IPS-18c (cell line): ENCODE results near the gene VNN1.
"Not testable (repeated sequence)": the region's sequence is repeated elsewhere in the genome, so short reads cannot be mapped to it uniquely, and the experiment has no call there.

Source experiments
- H3K4me3 ChIP-seq: 2 replicates; pipeline ENCODE4 v1.7.0; 2013; ENCODE audit warnings: low read depth, mild to moderate bottlenecking, low read length, moderate library complexity; ENCODE audit not compliant: insufficient read depth
- H3K9me3 ChIP-seq: one replicate; pipeline ENCODE4 v1.6.1; 2013; ENCODE audit warnings: mild to moderate bottlenecking, low read length, moderate library complexity; ENCODE audit not compliant: control insufficient read depth, insufficient read depth

VNN1 gene

DNA sequence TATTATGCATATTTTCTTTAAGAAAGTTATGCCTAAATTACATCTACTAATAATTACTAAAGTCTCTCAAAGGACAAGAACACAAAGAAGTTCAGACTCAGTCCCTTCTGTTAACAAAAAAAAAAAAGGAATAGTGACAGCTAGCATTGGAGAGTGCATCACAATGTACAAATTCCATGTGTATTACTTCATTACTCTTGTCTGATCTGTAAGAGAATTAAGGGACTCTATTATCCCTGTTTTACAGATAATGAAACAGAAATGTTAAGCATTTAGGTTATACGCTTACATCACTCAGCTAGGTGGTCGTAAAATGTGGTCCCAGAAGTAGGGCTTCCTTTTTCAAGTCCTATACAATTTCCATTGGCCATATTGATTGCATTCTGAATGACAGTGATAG is 17.2 kb upstream of the VNN1 start:
- H3K9me3 ChIP-seq: no peaks in the 10 kb centered on the region
- H3K4me3 ChIP-seq: no peak overlapping the region

DNA sequence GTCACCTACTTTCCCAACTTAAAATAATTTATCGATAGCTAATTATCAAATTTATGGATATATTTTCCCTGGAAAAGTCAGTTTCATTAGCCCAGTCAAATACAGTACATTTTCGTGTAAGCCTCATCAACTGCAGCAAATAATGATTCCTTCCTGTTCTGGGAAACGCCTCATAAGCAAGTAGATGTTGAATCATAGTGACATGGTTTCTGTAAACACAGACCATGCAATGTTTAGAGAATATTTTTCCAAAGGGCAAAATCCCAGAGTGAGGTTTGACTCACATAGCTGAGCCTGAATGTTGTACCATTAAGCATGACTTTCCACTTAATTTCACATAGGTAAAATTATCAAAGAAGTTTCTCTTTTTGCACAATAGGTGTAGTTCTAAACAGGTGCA is 16.7 kb upstream of the VNN1 start:
- Histone ChIP-seq H3K4me3 (no peak overlapping the region), H3K9me3 (no peaks in the 10 kb centered on the region)

DNA sequence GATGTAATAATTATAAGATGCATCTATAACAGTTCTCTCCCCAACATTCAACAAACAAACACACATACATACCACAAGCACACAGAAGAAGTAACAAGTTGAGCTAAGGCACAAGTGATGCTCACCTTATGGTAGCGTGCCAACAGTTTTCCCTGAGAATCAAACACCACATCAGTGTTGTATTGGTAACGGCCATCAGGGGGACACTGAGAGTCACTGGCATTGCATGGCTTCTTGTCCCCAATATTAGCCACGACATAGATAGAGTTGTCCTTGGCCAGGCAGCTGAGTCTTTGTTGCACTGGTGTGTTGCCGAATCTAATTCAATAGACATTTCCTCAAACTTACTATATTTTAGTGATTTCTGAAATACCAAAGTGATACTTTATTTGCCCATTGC is 14.8 kb upstream of the VNN1 start:
- H3K9me3 ChIP-seq: no peaks in the 10 kb centered on the region
- no peak overlapping the region for H3K4me3 ChIP-seq

DNA sequence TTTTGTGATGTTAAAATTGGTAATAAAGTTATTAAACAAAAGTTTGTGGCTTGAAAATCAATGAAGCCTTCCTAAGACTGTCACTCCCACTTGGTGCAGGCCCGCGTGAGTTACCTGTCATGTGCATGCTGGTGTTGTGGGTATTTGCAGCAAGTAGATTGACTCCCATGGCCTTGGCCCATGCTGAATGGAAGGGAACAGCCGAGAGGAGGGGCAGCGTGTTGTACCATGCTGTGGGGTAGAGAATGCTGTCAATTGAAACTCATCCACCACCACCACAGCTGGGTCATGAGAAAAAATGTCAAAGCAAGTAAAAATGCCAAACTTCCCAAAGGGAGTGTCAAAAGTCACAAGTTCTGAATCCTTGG is 12.7 kb upstream of the VNN1 start:
- Histone ChIP-seq H3K9me3 (no peaks in the 10 kb centered on the region), H3K4me3 (no peak overlapping the region)

GRCh38 chr6:132725947-132726607 is 12.2 kb upstream of the VNN1 start:
- Histone ChIP-seq H3K4me3 (no peak overlapping the region), H3K9me3 (no peaks in the 10 kb centered on the region)

DNA sequence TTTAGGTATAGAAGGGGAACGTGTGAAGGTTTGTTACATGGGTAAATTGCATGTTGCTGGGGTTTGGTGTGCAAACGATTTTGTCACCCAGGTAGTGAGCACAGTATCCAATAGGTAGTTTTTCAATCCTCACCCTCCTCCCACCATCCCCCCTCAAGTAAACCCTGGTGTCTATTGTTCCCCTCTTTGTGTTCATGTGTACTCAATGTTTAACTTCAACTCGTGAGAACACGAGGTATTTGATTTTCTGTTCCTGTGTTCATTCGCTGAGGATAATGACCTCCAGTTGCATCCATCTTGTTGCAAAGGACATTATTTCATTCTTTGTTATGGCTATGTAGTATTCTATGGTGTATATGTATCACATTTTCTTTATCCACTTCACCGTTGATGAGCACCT is 11.6 kb upstream of the VNN1 start:
- no peak overlapping the region for H3K4me3 ChIP-seq
- no peaks in the 10 kb centered on the region for H3K9me3 ChIP-seq

- H3K9me3 ChIP-seq: no peaks in the 10 kb centered on the region
- no peak overlapping the region for H3K4me3 ChIP-seq
These were observed 6.0 kb upstream of the VNN1 start for GRCh38 chr6:132719736-132720448.

DNA sequence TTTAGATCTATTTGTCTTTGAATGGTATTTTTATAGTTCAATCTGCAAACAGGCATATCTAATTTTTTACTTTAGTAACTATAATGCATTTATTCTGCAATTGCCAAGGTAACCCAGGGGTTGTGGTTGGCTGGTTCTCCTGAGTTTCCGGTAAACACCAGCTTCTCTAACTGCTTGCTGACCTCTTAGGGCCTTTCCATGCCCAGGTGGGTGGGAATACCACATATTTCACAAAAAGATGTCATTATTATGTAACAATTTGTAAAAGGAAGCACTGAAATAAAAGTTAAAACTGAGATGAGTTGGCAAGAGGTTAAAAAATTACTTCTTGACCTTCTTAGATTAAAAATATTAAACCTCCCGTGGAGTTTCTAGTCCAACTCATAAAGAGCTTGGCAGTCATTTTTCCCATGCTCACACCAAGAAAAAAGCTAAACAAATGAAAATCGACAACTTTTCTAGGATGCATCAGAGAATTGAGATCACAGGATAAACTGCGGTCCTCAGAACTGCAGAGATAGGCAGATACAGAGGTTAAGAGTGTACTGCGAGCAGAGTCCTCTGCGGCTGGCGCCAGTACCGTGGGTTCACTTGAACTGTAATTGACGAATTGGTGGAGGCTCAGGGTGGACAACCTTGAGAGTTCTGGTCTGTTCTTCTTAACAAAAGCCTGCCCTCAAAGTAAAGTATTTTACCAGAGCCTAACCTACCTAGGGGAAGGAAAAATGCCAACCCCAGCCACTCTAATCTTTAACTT is 2.2 kb upstream of the VNN1 start:
- Histone ChIP-seq H3K4me3 (no peak overlapping the region), H3K9me3 (no peaks in the 10 kb centered on the region)

DNA sequence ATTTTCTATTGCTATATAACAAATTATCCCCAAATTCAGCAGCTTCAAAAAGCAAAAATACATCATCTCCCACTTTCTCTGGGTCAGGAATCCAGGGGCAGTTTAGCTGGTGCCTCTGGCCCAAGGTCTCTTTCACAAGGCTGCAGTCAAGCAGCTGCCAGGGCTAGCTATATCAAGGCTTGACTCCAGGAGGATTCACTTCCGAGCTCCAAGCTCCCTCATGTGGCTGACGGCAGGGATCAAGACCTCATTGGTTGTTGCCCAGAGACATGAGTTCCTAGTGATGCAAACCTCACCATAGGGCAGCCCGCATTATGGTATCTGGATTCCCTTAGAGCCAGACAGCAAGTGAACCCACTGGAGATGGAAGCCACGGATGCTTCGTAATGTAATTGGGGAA is 1.3 kb upstream of the VNN1 start:
- H3K4me3 ChIP-seq: no peak overlapping the region
- H3K9me3 ChIP-seq: no peaks in the 10 kb centered on the region

DNA sequence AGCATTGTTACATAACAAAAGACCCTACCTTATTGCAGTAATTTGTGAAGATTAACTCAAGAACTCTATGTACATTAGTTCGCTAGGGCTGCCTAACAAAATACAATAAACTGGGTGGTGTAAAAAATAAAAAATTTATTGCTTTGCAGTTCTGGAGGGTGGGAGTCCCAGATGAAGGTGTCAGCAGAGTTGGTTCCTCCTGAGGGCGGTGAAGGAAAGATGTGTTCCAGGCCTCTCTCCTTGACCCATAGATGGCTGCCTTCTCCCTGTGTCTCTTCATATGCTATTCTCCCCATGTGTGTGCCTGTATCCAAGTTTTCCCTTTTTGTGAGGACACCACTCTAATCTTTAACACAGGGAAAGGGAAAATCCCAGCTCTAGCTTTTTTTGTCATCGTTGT is 305 bp upstream of the VNN1 start:
- Histone ChIP-seq H3K9me3 (no peaks in the 10 kb centered on the region), H3K4me3 (no peak overlapping the region)

DNA sequence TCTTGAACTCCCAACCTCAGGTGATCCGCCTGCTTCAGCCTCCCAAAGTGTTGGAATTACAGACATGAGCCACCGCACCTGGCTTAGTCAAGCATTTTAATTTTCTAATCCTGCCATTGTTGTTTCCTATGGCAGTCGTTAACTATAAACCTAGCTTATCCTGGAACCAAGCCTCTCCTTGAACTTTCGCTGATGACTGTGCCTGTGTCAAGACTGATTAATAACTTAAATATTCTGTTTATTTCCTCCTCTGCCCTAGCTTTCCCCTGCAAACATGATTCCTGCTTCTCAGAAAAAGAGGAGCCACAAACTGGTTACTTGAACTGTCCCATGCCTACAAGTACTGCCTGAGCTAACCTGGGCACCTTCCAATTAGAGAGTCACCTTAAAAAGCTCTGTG is 1.5 kb downstream of the VNN1 start:
- H3K9me3 ChIP-seq: no peaks in the 10 kb centered on the region
- H3K4me3 ChIP-seq: no peak overlapping the region

GRCh38 chr6:132708771-132709170 is 5.1 kb downstream of the VNN1 start:
- Histone ChIP-seq H3K4me3 (no peak overlapping the region), H3K9me3 (no peaks in the 10 kb centered on the region)

- Histone ChIP-seq H3K4me3 (no peak overlapping the region), H3K9me3 (no peaks in the 10 kb centered on the region)
These were observed 5.9 kb downstream of the VNN1 start for GRCh38 chr6:132708002-132708401.

DNA sequence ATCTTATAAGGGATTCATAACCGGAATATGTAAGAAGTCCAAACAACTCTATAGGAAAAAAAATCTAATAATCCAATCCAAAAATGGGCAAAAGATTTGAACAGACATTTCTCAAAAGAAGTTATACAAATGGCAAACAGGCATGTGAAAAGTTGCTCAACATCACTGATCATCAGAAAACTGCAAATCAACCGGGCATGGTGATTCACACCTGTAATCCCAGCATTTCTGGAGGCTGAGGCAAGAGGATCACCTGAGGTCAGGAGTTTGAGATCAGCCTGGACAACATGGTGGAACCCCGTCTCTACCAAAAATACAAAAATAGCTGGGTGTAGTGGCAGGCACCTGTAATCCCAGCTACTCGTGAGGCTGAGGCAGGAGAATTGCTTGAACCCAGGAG is 7.1 kb downstream of the VNN1 start:
- H3K9me3 ChIP-seq, H3K4me3 ChIP-seq: not testable (repeated sequence)

DNA sequence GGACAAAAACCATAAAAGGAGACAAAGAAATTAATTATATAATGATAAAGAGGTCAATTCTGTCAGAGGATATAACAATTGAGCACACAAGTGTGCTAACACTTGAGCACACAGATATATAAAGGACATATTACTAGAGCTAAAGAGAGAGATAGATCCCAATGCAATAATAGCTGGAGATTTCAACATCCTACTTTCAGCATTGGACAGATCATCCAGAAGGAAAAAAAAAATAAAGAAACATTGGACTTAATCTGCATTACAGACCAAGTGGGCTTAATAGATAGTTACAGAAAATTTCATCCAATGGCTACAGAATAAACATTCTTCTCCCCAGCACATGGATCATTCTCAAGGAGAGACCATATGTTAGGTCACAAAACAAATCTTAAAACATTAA is 9.9 kb downstream of the VNN1 start:
- no peak overlapping the region for H3K4me3 ChIP-seq
- H3K9me3 ChIP-seq: no peaks in the 10 kb centered on the region

GRCh38 chr6:132698608-132699007 is 15.2 kb downstream of the VNN1 start:
- Histone ChIP-seq H3K4me3 (no peak overlapping the region), H3K9me3 (no peaks in the 10 kb centered on the region)

- no peaks in the 10 kb centered on the region for H3K9me3 ChIP-seq
- no peak overlapping the region for H3K4me3 ChIP-seq
These were observed 18.1 kb downstream of the VNN1 start for GRCh38 chr6:132695773-132696172.

DNA sequence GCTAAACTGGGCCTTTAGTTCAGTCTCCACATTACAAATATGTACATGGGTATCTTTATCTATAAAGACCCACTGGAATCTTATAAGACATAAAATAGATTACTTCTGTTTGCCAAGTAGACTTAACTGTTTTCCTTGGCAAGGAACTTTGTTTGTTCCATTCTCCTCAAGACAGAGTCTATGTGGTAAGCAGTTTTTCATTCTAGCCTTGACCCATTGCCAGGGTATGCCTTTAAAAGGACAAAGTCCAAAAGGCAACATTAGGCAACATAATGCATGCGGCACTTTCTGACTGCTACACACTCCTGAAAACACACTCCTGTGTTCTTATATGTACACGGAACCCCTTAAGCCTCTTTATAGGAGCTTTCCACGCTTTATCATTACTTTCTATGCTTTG is 20.4 kb downstream of the VNN1 start:
- Histone ChIP-seq H3K4me3 (no peak overlapping the region), H3K9me3 (no peaks in the 10 kb centered on the region)
